Common myeloid progenitor, CD34-positive (primary cell): ENCODE measurements around the gene UNC5CL.

ENCODE experiments used
- CTCF ChIA-PET: fragments of 350-600 bp; sonication (Branson Sonifier 250); formaldehyde crosslinking; loops from one replicate; lab custom pipeline; 2021; ENCODE audit warnings: antibody characterized with exemption; lab: Charles Lee
- POLR2A ChIA-PET: fragments of 350-600 bp; sonication (Branson Sonifier 250); formaldehyde crosslinking; loops from one replicate; lab custom pipeline; 2021; ENCODE audit warnings: antibody characterized with exemption; lab: Charles Lee
- DNase-seq, 3 donors: peaks; one replicate each; pipeline versions ENCODE4 v3.0.0 to v3.0.0-alpha.2; 2013
- H3K27ac ChIP-seq, 2 experiments: 1 replicate in 1 of 2; 2 replicates in 1 of 2; pipeline ENCODE4 v1.7.0; 2013; ENCODE audit warnings: inconsistent platforms in 2 of 2, low read length in 2 of 2, mild to moderate bottlenecking in 2 of 2, low read depth in 1 of 2, moderate library complexity in 1 of 2; ENCODE audit not compliant: severe bottlenecking in 2 of 2, insufficient read depth in 1 of 2, poor library complexity in 1 of 2
- H3K27me3 ChIP-seq, 5 experiments: replicated peaks in 2 of 5; 1 replicate in 3 of 5; 2 replicates in 2 of 5; pipeline versions ENCODE4 v1.6.1 to v1.7.0; 2013; ENCODE audit warnings: low read length in 4 of 5, mild to moderate bottlenecking in 2 of 5, moderate library complexity in 2 of 5, inconsistent platforms in 1 of 5; ENCODE audit not compliant: insufficient read depth in 5 of 5, control insufficient read depth in 4 of 5
- H3K36me3 ChIP-seq, 4 experiments: 1 replicate in 2 of 4; 2 replicates in 2 of 4; pipeline versions ENCODE4 v1.6.1 to v1.7.0; 2013; ENCODE audit warnings: low read length in 3 of 4, control low read depth in 1 of 4, mild to moderate bottlenecking in 1 of 4; ENCODE audit not compliant: control insufficient read depth in 4 of 4, insufficient read depth in 4 of 4
- H3K4me1 ChIP-seq, 4 experiments: 1 replicate in 3 of 4; 2 replicates in 1 of 4; pipeline versions ENCODE4 v1.6.1 to v1.7.1; 2013; ENCODE audit warnings: low read length in 3 of 4, mild to moderate bottlenecking in 3 of 4, control low read depth in 1 of 4, inconsistent platforms in 1 of 4, moderate library complexity in 1 of 4; ENCODE audit not compliant: control insufficient read depth in 4 of 4, insufficient read depth in 4 of 4; ENCODE audit errors: control extremely low read depth in 1 of 4
- H3K4me3 ChIP-seq, 7 experiments: 1 replicate in 4 of 7; 2 replicates in 3 of 7; pipeline versions ENCODE4 v1.5.1 to v1.7.0; 2013; ENCODE audit warnings: mild to moderate bottlenecking in 7 of 7, low read length in 6 of 7, moderate library complexity in 6 of 7, inconsistent platforms in 2 of 7, low read depth in 2 of 7, control low read depth in 1 of 7; ENCODE audit not compliant: insufficient read depth in 4 of 7, control insufficient read depth in 1 of 7; ENCODE audit errors: extremely low read depth in 1 of 7
- H3K9me3 ChIP-seq, 5 experiments: 1 replicate in 4 of 5; 2 replicates in 1 of 5; pipeline versions ENCODE4 v1.6.1 to v1.7.1; 2013; ENCODE audit warnings: low read length in 4 of 5, mild to moderate bottlenecking in 2 of 5, inconsistent platforms in 1 of 5, low read depth in 1 of 5, moderate library complexity in 1 of 5; ENCODE audit not compliant: control insufficient read depth in 4 of 5, insufficient read depth in 2 of 5; ENCODE audit errors: control extremely low read depth in 1 of 5
- whole genome bisulfite sequencing: methylation state at CpG from one replicate; pipeline ENCODE4 v1.1.5; 2013; ENCODE audit not compliant: insufficient coverage; 5-methylcytosine and 5-hydroxymethylcytosine counted together

UNC5CL gene

GRCh38 chr6:41036601-41037000 is 2.4 kb downstream of the UNC5CL start:
- H3K36me3 ChIP-seq, result no peaks in the 10 kb centered on the region
- ChIA-PET CTCF (interaction anchor here (0.8 to 3.6 kb wide), 10 partner anchors 8 to 46 kb away, joined by 3 to 21 read pairs (median 7); no protein-coding TSS in a partner anchor), POLR2A (interaction anchor here (0.7 kb wide), 1 partner anchor 105 kb away, joined by 3 read pairs; no protein-coding TSS in a partner anchor)
- 95% methylated on average over 2 of the region's 2 CpGs for WGBS
- peaks cover 0 to 9% (median 7%) of the 10 kb centered on the region in 4 experiments for H3K4me1 ChIP-seq
- no peak for DNase-seq
- no peaks in the 10 kb centered on the region for H3K9me3 ChIP-seq
- H3K27me3 ChIP-seq, result no peaks in the 10 kb centered on the region
- H3K27ac ChIP-seq, result no peak overlapping the region
- H3K4me3 ChIP-seq, result no peak overlapping the region

- ChIA-PET CTCF (interaction anchor here (0.8 to 3.6 kb wide), 10 partner anchors 8 to 45 kb away, joined by 3 to 21 read pairs (median 7); no protein-coding TSS in a partner anchor), POLR2A (interaction anchor here (0.7 kb wide), 1 partner anchor 106 kb away, joined by 3 read pairs; no protein-coding TSS in a partner anchor)
- Histone ChIP-seq H3K4me3 (no peak overlapping the region), H3K27me3 (no peaks in the 10 kb centered on the region), H3K4me1 (peaks cover 0 to 9% (median 7%) of the 10 kb centered on the region in 4 experiments), H3K9me3 (no peaks in the 10 kb centered on the region), H3K27ac (no peak overlapping the region), H3K36me3 (no peaks in the 10 kb centered on the region)
- no peak for DNase-seq
- WGBS, result no CpG with 5 or more reads among the region's 3 CpGs
Observed at GRCh38 chr6:41036186-41036585, 2.8 kb downstream of the UNC5CL start.

DNA sequence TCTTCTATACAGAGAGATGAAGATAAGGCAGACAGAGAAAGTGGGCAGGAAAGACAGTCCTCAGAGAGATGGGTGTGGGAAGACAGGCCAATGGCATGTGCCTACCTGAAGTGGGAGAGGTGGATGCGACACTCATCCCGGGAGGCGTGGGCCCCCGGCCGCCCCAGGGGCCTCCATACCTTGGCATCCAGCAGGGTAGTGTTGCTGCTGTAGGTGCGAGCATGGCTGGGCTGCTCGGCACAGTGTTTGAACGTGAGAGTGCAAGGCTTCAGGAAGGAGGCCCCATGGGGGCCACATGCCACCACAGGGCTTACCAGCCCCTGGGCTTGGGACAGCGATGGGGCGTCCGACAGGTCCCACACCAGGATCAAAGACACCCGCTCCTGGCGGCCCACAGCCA is 5.2 kb downstream of the UNC5CL start:
- H3K4me1 ChIP-seq, result peaks cover 0 to 11% (median 4%) of the 10 kb centered on the region in 4 experiments
- H3K4me3 ChIP-seq, result no peak overlapping the region
- no peaks in the 10 kb centered on the region for H3K9me3 ChIP-seq
- POLR2A ChIA-PET, result no interaction called here
- 95% methylated on average over 13 of the region's 13 CpGs for WGBS
- no peak for DNase-seq
- H3K36me3 ChIP-seq, result no peaks in the 10 kb centered on the region
- H3K27ac ChIP-seq, result no peak overlapping the region
- H3K27me3 ChIP-seq, result no peaks in the 10 kb centered on the region
- CTCF ChIA-PET, result interaction anchor here (1.5 to 2.8 kb wide), 3 partner anchors 24 to 34 kb away, joined by 3 to 7 read pairs (median 5); no protein-coding TSS in a partner anchor

DNA sequence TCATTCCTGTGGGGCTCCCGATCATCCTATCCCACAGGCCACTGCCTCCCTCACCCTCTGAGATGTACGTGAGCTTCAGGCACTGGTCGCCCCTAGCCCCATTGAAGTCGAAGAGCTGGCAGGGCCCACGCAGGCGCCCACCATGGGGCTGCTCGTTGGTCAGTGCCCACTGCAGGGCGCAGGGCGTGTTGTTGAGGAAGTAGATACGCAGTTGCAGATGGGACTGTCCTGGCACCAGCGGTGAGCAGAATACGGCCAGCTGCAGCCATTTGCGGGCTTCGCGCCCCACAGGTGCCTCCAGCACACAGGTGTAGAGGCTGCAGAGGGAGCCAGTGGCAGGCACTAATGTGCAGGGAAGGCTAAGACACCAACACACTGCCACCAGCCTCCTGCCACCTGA is 6.2 kb downstream of the UNC5CL start:
- no peaks in the 10 kb centered on the region for H3K27me3 ChIP-seq
- POLR2A ChIA-PET, result no interaction called here
- CTCF ChIA-PET, result interaction anchor here (0.5 to 2.0 kb wide), 2 partner anchors 35 to 338 kb away, joined by 3 to 5 read pairs; no protein-coding TSS in a partner anchor
- 100% methylated on average over 8 of the region's 15 CpGs for WGBS
- H3K27ac ChIP-seq, result no peak overlapping the region
- no peaks in the 10 kb centered on the region for H3K36me3 ChIP-seq
- H3K4me3 ChIP-seq, result no peak overlapping the region
- no peaks in the 10 kb centered on the region for H3K9me3 ChIP-seq
- H3K4me1 ChIP-seq, result peaks cover 0 to 20% (median 12%) of the 10 kb centered on the region in 4 experiments
- DNase-seq, result no peak

DNA sequence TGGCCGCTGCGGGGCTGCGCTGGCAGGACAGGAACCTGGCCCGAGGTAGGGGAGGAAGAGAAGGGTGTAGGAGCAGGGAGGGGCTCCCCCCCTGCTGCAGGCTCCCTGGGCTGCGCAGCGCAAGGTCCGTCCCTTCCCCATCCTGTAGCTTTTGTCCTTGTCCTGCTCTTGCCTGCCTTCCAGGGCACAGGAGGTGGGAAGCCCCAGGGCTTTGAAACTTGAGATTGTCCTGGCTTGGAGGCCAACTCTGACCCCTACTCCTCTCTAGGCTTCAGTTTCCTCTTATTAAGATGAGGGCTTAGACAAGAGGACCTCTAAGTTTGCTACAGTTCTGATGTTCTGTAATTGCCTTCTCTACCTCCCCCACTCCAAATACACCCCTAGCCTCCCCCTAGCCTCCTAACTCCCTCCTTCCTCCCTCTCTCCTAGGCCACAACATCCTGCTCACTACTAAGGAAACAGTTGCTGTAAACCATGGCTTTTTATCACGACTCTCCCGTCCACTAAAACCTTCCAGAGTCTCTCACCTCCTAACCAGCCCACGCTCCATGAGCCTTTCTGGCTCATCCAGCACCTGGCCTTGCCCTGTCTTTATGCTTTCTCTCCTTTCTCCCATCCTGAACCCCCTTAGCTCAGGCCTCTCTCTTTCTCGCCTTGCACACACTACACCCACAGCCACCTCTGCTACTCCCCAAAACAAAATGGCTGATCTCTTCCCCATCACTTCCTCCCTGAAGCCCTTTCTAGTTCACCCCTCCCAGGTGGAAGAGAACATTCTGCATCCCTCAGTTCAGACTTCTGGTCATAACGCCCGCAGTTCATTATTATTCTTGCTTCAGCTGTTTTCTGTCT is 10.2 kb downstream of the UNC5CL start:
- ChIA-PET CTCF (interaction anchor here (0.6 to 7.0 kb wide), 16 partner anchors 8 to 44 kb away, joined by 3 to 73 read pairs (median 6); partner anchors contain the start of genes APOBEC2 and UNC5CL), POLR2A (no interaction called here)
- peak overlapping the region; percentile 51 to 79 for H3K27ac ChIP-seq

GRCh38 chr6:41027799-41028560 is 11.0 kb downstream of the UNC5CL start:
- ChIA-PET CTCF (interaction anchor here (0.6 to 7.0 kb wide), 25 partner anchors 8 to 44 kb away, joined by 3 to 73 read pairs (median 4); partner anchors contain the start of genes APOBEC2, TSPO2 and UNC5CL), POLR2A (interaction anchor here (0.8 kb wide), 1 partner anchor 43 kb away, joined by 4 read pairs; no protein-coding TSS in a partner anchor)
- WGBS, result under 1% methylated on average over 32 of the region's 45 CpGs
- H3K4me1 ChIP-seq, result peaks cover 0 to 37% (median 27%) of the 10 kb centered on the region in 4 experiments
- peak overlapping the region; percentile 63 to 88 (median 76) for H3K4me3 ChIP-seq
- no peaks in the 10 kb centered on the region for H3K9me3 ChIP-seq
- no peaks in the 10 kb centered on the region for H3K27me3 ChIP-seq
- peak overlapping the region; percentile 51 to 79 for H3K27ac ChIP-seq
- H3K36me3 ChIP-seq, result peaks cover 0 to 2% (median 0%) of the 10 kb centered on the region in 4 experiments
- DNase-seq, result peak; percentile 86 to 93 (median 93)

More for the DNA sequence above, 10.2 kb downstream of the UNC5CL start:
- Histone ChIP-seq H3K9me3 (no peaks in the 10 kb centered on the region), H3K4me3 (peak overlapping the region; percentile 63 to 88 (median 76)), H3K4me1 (peaks cover 0 to 37% (median 27%) of the 10 kb centered on the region in 4 experiments), H3K36me3 (peaks cover 0 to 2% (median 0%) of the 10 kb centered on the region in 4 experiments), H3K27me3 (no peaks in the 10 kb centered on the region)
- DNase-seq, result peak; percentile 22 to 66 (median 59)
- 28% methylated on average over 8 of the region's 13 CpGs for WGBS
